ENCODE data around the gene ZP1. TPM values are rescaled to one million over a fixed set of nuclear protein-coding genes. Genes with fewer than 3 reads are reported as not detected.

Gene ZP1
- total and polyA plus RNA-seq, 2 of the 13 experiments (the other 11 are each of a cell fraction or from before 2014, with no cell fraction given): 0.16 TPM; not detected in 1

DNA sequence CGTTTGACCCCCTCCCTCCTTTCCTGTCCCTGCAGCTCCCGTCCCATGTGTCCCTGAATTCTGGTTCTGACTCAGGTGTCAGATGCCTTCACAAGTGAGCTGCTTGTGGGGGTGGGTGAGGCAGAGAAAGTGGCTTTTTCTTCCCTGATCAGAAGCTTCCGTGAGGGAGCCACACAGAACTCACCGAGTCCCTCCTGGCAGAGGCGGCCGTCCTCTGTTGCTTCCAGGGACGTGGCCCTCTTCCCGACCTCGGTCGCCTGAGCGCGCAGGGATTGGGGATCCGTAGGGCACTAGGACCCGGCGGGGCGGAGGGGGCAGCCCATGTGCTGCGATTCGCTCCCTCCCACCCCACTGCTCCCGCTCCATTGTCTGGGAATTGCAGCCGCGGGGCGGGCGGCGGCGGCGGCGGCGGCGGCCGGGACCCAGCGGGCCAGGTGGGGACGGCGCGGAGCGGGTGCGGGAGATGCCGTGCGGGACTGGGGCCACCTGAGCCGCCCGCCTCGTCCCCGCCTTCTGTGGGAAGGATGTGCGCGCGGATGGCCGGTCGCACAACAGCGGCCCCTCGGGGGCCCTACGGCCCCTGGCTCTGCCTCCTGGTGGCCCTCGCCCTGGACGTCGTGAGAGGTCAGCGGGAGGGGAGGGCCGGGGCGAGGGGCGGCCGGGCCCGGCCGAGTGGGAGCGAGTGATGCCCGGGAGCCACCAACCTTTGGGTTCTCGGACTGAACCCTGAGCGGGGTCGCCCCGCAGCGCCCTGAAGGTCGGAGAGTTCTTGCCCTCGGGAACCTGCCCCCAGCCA lies 57.0 kb downstream of the ZP1 start, which contains the start of gene TMEM132A (continued):
- 0 out of 2 replicates have a peak, but pooled peaks have one; percentile 62 for TF ChIP-seq TOPORS (CRISPR knock-in tag; IDR thresholded peaks at IDR 0.05)
- 0 out of 2 replicates have a peak, but pooled peaks have one; percentile 40 for TF ChIP-seq ZNF639 (CRISPR knock-in tag; conservative IDR thresholded peaks at IDR 0.05)
- TF ChIP-seq IKZF4 (CRISPR knock-in tag; IDR thresholded peaks at IDR 0.05; ENCODE audit: borderline replicate concordance, low read depth, not compliant biosample characterization): peak; percentile 25
- peak; percentile 75; the same call in 1 of the 2 replicates for TF ChIP-seq RFXAP (CRISPR knock-in tag; IDR thresholded peaks at IDR 0.05; ENCODE audit: borderline replicate concordance)
- TF ChIP-seq, protein P1, sequence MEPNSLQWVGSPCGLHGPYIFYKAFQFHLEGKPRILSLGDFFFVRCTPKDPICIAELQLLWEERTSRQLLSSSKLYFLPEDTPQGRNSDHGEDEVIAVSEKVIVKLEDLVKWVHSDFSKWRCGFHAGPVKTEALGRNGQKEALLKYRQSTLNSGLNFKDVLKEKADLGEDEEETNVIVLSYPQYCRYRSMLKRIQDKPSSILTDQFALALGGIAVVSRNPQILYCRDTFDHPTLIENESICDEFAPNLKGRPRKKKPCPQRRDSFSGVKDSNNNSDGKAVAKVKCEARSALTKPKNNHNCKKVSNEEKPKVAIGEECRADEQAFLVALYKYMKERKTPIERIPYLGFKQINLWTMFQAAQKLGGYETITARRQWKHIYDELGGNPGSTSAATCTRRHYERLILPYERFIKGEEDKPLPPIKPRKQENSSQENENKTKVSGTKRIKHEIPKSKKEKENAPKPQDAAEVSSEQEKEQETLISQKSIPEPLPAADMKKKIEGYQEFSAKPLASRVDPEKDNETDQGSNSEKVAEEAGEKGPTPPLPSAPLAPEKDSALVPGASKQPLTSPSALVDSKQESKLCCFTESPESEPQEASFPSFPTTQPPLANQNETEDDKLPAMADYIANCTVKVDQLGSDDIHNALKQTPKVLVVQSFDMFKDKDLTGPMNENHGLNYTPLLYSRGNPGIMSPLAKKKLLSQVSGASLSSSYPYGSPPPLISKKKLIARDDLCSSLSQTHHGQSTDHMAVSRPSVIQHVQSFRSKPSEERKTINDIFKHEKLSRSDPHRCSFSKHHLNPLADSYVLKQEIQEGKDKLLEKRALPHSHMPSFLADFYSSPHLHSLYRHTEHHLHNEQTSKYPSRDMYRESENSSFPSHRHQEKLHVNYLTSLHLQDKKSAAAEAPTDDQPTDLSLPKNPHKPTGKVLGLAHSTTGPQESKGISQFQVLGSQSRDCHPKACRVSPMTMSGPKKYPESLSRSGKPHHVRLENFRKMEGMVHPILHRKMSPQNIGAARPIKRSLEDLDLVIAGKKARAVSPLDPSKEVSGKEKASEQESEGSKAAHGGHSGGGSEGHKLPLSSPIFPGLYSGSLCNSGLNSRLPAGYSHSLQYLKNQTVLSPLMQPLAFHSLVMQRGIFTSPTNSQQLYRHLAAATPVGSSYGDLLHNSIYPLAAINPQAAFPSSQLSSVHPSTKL (CRISPR knock-in tag; IDR thresholded peaks at IDR 0.05): 0 out of 2 replicates have a peak, but pooled peaks have one; percentile 34
- TF ChIP-seq SIN3A (IDR thresholded peaks at IDR 0.05; ENCODE audit: borderline replicate concordance, low read depth, low read length): peak; percentile 75; the same call in 1 of the 2 replicates
- TF ChIP-seq MAZ (IDR thresholded peaks at IDR 0.05; ENCODE audit: borderline replicate concordance, low read depth, low read length): peak; percentile 83; the same call in 1 of the 2 replicates
- TF ChIP-seq MAZ (CRISPR knock-in tag; IDR thresholded peaks at IDR 0.05; ENCODE audit: low read depth): peak; percentile 88
- peak; percentile 66 for TF ChIP-seq ZNF331 (CRISPR knock-in tag; IDR thresholded peaks at IDR 0.05)
- peak; percentile 94 for TF ChIP-seq ZNF784 (CRISPR knock-in tag; IDR thresholded peaks at IDR 0.05; ENCODE audit: borderline replicate concordance)
- no peak for TF ChIP-seq NFYC (CRISPR knock-in tag; IDR thresholded peaks at IDR 0.05)
- TF ChIP-seq, protein P2, sequence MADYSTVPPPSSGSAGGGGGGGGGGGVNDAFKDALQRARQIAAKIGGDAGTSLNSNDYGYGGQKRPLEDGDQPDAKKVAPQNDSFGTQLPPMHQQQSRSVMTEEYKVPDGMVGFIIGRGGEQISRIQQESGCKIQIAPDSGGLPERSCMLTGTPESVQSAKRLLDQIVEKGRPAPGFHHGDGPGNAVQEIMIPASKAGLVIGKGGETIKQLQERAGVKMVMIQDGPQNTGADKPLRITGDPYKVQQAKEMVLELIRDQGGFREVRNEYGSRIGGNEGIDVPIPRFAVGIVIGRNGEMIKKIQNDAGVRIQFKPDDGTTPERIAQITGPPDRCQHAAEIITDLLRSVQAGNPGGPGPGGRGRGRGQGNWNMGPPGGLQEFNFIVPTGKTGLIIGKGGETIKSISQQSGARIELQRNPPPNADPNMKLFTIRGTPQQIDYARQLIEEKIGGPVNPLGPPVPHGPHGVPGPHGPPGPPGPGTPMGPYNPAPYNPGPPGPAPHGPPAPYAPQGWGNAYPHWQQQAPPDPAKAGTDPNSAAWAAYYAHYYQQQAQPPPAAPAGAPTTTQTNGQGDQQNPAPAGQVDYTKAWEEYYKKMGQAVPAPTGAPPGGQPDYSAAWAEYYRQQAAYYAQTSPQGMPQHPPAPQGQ (CRISPR knock-in tag; IDR thresholded peaks at IDR 0.05; ENCODE audit: borderline replicate concordance): no peak
- TF ChIP-seq ZNF883 (CRISPR knock-in tag; IDR thresholded peaks at IDR 0.05; ENCODE audit: not compliant biosample characterization): peak; percentile 91
- 0 out of 2 replicates have a peak, but pooled peaks have one; percentile 46 for TF ChIP-seq CBFB (CRISPR knock-in tag; IDR thresholded peaks at IDR 0.05)
- TF ChIP-seq PHB2 (IDR thresholded peaks at IDR 0.05; ENCODE audit: partially characterized antibody): no peak
- TF ChIP-seq SOX13 (IDR thresholded peaks at IDR 0.05): no peak
- TF ChIP-seq SOX13 (CRISPR knock-in tag; conservative IDR thresholded peaks at IDR 0.05 in 1 of 2, IDR thresholded peaks at IDR 0.05 in 1 of 2): peak in 1 of 2 experiments; percentile 73; a peak in 2 of 4 replicates
- TF ChIP-seq, protein P3, sequence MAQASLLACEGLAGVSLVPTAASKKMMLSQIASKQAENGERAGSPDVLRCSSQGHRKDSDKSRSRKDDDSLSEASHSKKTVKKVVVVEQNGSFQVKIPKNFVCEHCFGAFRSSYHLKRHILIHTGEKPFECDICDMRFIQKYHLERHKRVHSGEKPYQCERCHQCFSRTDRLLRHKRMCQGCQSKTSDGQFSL (CRISPR knock-in tag; IDR thresholded peaks at IDR 0.05): peak; percentile 51; the same call in 1 of the 2 replicates
- no peak for TF ChIP-seq MEF2D (CRISPR knock-in tag; IDR thresholded peaks at IDR 0.05)
- 0 out of 2 replicates have a peak, but pooled peaks have one; percentile 29 for TF ChIP-seq ZNF501 (CRISPR knock-in tag; IDR thresholded peaks at IDR 0.05)
